Upper lobe of right lung (tissue), 1 donor: ENCODE measurements around the gene NAA20. TPM values are rescaled to one million over a fixed set of nuclear protein-coding genes. Genes with fewer than 3 reads are reported as not detected.

Experiments used
- ATAC-seq: fragments of 200-7000 bp; cut with Tn5 transposase; one replicate; pipeline ENCODE4 v1.9.1; 2020; ENCODE audit warnings: mild to moderate bottlenecking, moderate library complexity
- DNase-seq: peaks from one replicate; pipeline ENCODE4 v3.0.0-alpha.2; 2020
- H3K27ac ChIP-seq: fragments of 200-600 bp; one replicate; pipeline ENCODE4 v1.8.0; 2022
- H3K27me3 ChIP-seq: fragments of 200-600 bp; one replicate; pipeline ENCODE4 v1.8.0; 2022; ENCODE audit warnings: mild to moderate bottlenecking
- H3K36me3 ChIP-seq: fragments of 200-600 bp; one replicate; pipeline ENCODE4 v1.8.0; 2022
- H3K4me1 ChIP-seq: fragments of 200-600 bp; one replicate; pipeline ENCODE4 v1.8.0; 2022
- H3K4me3 ChIP-seq: fragments of 200-600 bp; one replicate; pipeline ENCODE4 v1.8.0; 2022; ENCODE audit warnings: mild to moderate bottlenecking
- H3K9me3 ChIP-seq: fragments of 200-600 bp; one replicate; pipeline ENCODE4 v1.8.0; 2022
- intact Hi-C: fragments of 100-400 bp; cut with DNase I; formaldehyde crosslinking; loops from one replicate; pipeline ENCODE4 v1.11.0; 2022
- total RNA-seq: library from RNA; stranded (reverse); fragmentation: NEBNext Ultra II Directional; extraction: Animal tissue kit (Norgen Biotek cat#: 25700); gene quantifications from one replicate; pipeline ENCODE4 v1.2.1, GENCODE V29; 2021
- TF ChIP-seq, protein P1 (sequence below): fragments of 200-600 bp; IDR thresholded peaks from one replicate; pipeline ENCODE4 v1.8.0; 2022; ENCODE audit warnings: antibody characterized with exemption
- donor health status: DM: no; HTN: yes; CAD: no; lungs with severe emphysema.

The NAA20 gene
- total RNA-seq, 1 donor from 2014 or later: 63.1 TPM

DNA sequence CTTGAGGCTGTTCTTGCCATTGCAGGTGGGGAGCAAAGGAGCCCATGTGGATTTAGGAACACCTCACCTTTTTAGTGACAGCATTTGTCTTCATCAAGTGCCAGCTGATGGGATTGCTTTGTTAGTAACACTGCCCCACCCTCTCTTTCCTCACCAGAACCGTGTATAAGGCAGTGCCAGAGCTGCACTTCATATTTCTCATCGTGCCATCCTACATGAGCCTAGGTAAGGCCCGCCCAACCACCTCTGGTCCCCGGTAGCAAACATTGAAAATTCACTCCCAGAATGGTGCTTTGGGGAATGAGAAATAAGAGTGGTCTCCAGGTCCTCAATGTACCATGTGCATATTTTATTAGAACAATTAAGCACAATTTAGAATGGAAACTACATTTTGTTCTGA lies 57.9 kb downstream of the NAA20 start:
- Histone ChIP-seq H3K4me1 (no peaks in the 10 kb centered on the region), H3K36me3 (no peaks in the 10 kb centered on the region), H3K27me3 (peaks cover 22% of the 10 kb centered on the region), H3K27ac (no peak overlapping the region), H3K4me3 (no peak overlapping the region), H3K9me3 (no peaks in the 10 kb centered on the region)
- TF ChIP-seq, protein P1, sequence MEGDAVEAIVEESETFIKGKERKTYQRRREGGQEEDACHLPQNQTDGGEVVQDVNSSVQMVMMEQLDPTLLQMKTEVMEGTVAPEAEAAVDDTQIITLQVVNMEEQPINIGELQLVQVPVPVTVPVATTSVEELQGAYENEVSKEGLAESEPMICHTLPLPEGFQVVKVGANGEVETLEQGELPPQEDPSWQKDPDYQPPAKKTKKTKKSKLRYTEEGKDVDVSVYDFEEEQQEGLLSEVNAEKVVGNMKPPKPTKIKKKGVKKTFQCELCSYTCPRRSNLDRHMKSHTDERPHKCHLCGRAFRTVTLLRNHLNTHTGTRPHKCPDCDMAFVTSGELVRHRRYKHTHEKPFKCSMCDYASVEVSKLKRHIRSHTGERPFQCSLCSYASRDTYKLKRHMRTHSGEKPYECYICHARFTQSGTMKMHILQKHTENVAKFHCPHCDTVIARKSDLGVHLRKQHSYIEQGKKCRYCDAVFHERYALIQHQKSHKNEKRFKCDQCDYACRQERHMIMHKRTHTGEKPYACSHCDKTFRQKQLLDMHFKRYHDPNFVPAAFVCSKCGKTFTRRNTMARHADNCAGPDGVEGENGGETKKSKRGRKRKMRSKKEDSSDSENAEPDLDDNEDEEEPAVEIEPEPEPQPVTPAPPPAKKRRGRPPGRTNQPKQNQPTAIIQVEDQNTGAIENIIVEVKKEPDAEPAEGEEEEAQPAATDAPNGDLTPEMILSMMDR: no peak
- DNase-seq: no peak
- ATAC-seq: no peak
- intact Hi-C loops: no loop called here

DNA sequence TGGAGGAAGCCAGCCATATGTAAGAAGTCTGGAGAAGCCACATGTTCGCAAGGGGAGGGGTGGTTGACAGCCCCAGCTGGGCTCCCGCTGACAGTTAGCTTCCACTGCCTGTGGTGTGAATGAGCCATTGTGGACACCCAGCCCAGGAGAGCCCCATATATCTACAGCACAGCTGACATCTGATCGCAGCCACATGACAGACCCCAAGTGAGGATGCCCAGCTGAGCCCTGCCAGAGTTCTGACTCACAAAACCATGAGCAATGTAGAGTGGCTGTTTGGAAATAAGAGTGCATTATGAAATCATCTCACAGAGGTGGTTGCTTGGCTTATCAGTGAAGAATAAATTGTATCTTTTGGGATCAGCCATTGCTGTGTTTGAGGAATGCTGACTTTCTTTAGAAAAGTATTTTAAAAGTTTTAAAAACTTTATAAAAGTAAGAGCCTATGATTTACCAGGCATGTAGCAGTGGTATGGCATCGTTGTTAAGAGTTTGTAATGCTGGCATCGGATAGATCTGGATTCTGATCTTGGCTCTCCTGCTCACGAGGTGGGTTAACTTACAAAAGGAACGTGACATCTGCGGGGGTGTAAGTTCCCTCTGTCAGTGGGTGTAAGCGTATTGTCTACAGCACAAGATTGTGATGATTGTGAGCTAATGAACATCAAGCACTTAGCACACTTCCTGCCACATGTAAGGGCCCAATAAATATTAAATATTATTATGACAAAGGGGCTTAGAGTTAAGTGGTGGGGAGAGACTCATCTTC lies 59.3 kb downstream of the NAA20 start:
- no peaks in the 10 kb centered on the region for H3K9me3 ChIP-seq
- no peak for DNase-seq
- no peak overlapping the region for H3K27ac ChIP-seq
- TF ChIP-seq, protein P1: no peak
- peaks cover 26% of the 10 kb centered on the region for H3K27me3 ChIP-seq
- ATAC-seq: peak; percentile 39
- no peaks in the 10 kb centered on the region for H3K4me1 ChIP-seq
- intact Hi-C loops: no loop called here
- H3K4me3 ChIP-seq: no peak overlapping the region
- H3K36me3 ChIP-seq: no peaks in the 10 kb centered on the region

DNA sequence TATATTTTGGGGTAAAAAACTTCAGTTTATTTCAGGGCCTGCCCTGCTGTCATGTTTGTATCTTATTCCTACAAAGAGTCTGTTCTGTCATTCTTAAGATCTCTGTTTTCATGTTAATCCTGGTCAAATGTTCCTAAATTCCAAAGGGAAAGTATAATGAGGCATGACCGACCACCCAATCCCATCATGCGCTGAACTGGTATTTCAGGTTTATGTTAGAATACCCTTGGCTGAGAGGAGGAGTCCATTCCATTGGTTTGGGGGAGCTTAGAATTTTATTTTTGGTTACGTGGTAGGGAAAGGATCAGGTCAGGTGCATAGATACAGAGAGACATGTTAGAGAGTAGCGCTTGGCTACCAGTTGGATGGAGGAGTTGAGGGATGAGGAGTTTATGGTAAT lies 60.9 kb downstream of the NAA20 start:
- Histone ChIP-seq H3K27me3 (peaks cover 15% of the 10 kb centered on the region), H3K9me3 (no peaks in the 10 kb centered on the region), H3K27ac (no peak overlapping the region), H3K4me1 (no peaks in the 10 kb centered on the region), H3K4me3 (no peak overlapping the region), H3K36me3 (no peaks in the 10 kb centered on the region)
- intact Hi-C loops: no loop called here
- ATAC-seq (no peak), DNase-seq (no peak)
- TF ChIP-seq, protein P1: no peak

DNA sequence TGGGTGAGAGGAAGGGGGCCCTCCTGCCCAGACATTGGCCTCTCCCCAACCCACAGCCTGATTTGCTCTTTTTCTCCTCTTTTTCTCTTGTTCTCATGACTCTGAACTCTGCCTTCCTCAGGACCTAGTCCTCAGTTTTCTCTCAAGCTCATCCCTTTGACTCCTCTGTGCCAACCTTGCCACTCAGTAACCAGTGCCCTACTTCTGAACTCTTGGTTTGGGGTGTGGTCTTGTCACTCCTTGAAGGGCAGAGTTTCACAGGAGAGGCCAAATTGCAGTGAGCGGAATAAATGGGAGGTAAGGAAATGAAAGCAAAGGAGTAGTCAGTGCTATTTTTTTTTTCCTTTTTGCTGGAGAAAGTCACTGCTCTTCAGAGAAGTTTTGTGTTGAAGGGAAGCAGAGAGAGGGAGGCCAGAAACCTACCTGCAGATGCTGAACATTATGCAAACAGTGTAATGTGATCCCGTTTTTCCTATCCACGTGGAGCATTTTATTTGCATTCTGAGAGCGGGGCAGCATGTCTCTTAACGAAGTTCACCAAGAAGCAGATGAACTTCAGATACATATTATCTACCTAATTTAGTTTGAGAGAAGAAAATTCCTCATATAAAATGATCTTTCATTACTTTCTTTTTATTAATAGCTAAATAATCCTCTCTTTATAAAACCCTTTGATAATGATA lies 62.1 kb downstream of the NAA20 start:
- intact Hi-C loops: no loop called here
- DNase-seq: no peak
- H3K27ac ChIP-seq: no peak overlapping the region
- H3K4me3 ChIP-seq: no peak overlapping the region
- H3K9me3 ChIP-seq: no peaks in the 10 kb centered on the region
- TF ChIP-seq, protein P1: no peak
- H3K36me3 ChIP-seq: no peaks in the 10 kb centered on the region
- no peaks in the 10 kb centered on the region for H3K4me1 ChIP-seq
- H3K27me3 ChIP-seq: peaks cover 4% of the 10 kb centered on the region
- peak; percentile 47 for ATAC-seq

Other genes starting within 250 kb of the NAA20 start
- gene CRNKL1, start 35.1 kb downstream of the NAA20 start, total RNA-seq: 20.2 TPM
- not detected for gene CFAP61, start 35.2 kb downstream of the NAA20 start, total RNA-seq